ENCODE results near the gene HERC2.
"Not testable (repeated sequence)": the region's sequence is repeated elsewhere in the genome, so short reads cannot be mapped to it uniquely, and the experiment has no call there.

HERC2 gene

GRCh38 chr15:28182216-28182615 lies 139.8 kb downstream of the HERC2 start:
- in situ Hi-C loops (cut with HindIII; ENCODE audit: low sequenced_read_pairs) = no loop called here

GRCh38 chr15:28181366-28181765 lies 140.6 kb downstream of the HERC2 start:
- in situ Hi-C loops (cut with HindIII; ENCODE audit: low sequenced_read_pairs) = no loop called here

DNA sequence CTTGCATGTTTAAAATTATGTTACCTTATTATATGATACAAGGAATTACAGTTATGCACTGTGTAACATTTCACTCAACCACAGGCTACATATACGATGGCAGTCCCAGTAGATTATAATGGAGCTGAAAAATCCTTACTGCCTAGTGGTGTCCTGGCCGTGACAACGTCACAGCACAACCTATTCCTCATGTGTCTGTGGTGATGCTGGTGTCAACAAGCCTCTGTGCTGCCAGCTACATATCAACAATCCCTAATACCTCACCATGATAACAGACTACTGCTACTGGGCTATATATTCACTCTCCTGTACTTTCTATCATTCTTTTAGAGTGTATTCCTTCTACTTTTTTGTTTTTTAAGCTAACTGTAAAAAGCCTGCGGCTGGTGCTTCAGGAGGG lies 142.7 kb downstream of the HERC2 start:
- in situ Hi-C loops (cut with HindIII; ENCODE audit: low sequenced_read_pairs) = no loop called here

DNA sequence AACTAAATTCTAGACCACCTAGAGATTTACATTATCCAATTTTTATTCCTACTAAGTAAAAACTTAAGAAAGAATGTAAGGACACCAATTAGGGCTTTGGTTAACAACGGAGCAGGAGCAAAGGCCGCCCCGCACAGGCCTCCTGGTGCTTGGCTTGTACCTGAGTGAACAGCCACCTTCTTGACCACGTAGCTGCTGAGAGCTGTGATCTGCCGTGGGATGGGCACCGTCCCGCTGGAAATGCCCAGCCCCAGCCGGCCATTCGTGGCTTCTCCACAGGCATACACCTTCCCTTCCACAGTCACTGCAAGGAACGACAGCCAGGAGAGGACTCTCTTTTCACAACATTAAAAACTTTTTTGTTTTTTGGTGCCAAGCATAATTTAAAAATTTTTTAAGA lies 143.3 kb downstream of the HERC2 start:
- in situ Hi-C loops (cut with HindIII; ENCODE audit: low sequenced_read_pairs) = no loop called here

GRCh38 chr15:28178290-28178689 lies 143.7 kb downstream of the HERC2 start:
- in situ Hi-C loops (cut with HindIII; ENCODE audit: low sequenced_read_pairs) = no loop called here

GRCh38 chr15:28169366-28169765 lies 152.6 kb downstream of the HERC2 start:
- in situ Hi-C loops (cut with HindIII; ENCODE audit: low sequenced_read_pairs) = no loop called here

DNA sequence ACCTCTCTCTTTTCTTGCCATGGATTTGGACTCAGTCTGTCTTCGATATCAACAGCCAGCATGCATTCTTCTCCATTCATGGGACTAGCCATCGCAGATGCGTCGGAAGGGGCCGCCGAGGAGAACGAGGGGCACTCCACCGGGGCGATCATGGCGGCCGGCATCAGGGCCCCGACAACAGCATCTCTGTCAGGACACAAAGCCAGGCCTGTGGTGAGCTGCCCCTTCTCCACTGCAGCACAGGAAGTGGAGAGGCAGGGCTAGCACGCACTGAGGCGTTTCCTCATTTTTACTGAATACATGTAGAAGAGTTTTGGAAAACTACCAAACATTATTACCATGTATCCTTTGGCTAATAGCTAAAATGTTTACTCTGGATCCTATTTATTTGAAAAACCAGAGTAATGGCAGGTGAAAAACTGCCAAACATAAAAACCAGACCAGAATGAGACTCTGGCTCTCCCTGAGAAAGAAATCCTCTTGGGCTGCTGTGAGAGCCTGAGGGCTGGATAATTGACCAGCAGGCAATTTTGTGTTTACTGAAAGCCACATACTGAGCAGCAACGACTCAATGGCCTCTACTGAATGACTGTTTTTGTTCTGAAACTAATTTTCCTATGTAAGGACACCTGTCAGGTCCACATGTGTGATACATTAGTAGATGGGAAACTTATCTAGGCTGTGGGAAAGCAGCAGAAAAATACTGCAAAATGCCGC lies 153.4 kb downstream of the HERC2 start:
- in situ Hi-C loops (cut with HindIII; ENCODE audit: low sequenced_read_pairs) = not testable (repeated sequence)

- in situ Hi-C loops (cut with HindIII; ENCODE audit: low sequenced_read_pairs) = no loop called here
Observed at GRCh38 chr15:28167042-28167441, 154.9 kb downstream of the HERC2 start.

DNA sequence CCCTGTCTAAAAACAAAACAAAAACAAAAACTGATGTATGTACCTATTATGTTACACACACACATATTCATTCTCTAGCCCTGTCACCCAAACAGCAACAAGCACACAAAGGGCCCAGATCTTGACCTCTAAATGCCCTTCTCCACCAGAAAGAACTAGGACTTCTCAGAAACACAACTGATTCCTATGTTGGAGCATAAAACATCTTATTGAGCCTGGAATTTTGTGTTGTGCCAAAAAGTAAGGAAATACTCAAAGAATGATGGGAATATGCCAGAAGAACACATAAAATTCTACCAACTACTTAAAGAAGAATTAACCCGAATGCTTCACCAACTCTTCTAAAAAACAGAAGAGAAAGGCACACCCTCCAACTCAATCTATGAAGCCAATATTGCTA lies 156.2 kb downstream of the HERC2 start:
- in situ Hi-C loops (cut with HindIII; ENCODE audit: low sequenced_read_pairs) = no loop called here

- in situ Hi-C loops (cut with HindIII; ENCODE audit: low sequenced_read_pairs) = no loop called here
Observed at GRCh38 chr15:28164876-28165275, 157.1 kb downstream of the HERC2 start.

- in situ Hi-C loops (cut with HindIII; ENCODE audit: low sequenced_read_pairs) = no loop called here
Observed at GRCh38 chr15:28154283-28154682, 167.7 kb downstream of the HERC2 start.

DNA sequence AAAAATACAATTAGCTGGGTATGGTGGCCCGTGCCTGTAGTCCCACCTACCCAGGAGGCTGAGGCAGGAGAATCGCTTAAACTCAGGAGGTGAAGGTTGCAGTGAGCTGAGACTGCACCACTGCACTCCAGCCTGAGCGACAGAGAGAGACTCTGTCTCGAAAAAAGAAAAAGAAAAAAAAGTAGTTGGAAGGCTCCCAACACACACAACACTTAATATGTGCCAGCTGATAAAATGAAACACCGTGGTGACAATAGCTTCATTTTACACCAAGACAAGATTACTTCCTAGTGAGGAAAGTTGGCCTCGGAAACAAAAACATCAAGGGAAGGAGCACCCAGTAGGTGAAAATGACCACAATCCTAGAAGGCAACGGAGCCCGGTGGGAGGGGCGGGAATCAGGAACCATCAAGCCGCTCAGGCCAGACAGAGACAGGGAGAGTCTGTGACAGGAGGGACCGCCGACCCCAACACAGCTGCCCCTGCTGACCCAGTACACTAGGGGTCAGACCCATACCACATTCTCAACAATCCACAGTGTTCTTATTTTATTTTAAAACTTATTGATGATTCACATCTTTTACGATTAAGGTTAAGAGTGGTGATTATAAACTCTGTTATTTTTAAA lies 168.4 kb downstream of the HERC2 start:
- in situ Hi-C loops (cut with HindIII; ENCODE audit: low sequenced_read_pairs) = no loop called here

GRCh38 chr15:28152538-28152923 lies 169.4 kb downstream of the HERC2 start:
- in situ Hi-C loops (cut with HindIII; ENCODE audit: low sequenced_read_pairs) = not testable (repeated sequence)

DNA sequence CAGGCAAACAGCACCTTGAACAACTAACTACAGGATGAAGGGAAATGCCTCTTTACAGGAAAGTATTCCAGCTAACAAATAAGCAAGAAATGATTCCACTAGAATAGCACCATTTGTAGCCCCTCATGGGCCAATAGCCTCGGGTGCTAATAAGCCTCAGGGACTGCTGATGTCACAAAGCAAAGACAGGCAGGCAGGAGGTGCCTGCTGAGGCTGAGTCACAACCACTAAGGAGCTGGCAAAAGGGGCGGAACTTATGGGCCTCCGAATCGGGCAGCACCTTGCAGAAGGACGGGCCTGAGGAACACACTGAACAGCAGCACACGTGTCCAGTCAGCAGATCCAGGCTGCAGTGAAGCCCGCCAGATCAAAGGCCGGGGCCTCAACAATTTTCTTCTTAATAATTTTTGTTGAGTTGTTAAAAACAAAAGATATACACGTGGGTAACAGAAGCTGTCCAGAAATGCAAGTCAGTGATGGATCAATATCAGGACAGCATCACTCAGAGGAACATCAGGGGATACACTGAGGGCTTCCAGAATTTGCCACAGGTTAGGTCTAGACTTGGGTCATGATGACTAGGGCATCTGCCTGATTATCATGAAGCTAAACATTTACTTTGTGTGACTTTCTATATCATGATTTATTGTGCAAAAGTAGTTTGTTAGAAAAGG lies 170.0 kb downstream of the HERC2 start:
- in situ Hi-C loops (cut with HindIII; ENCODE audit: low sequenced_read_pairs) = not testable (repeated sequence)

- in situ Hi-C loops (cut with HindIII; ENCODE audit: low sequenced_read_pairs) = no loop called here
Observed at GRCh38 chr15:28147801-28148200, 174.2 kb downstream of the HERC2 start.

DNA sequence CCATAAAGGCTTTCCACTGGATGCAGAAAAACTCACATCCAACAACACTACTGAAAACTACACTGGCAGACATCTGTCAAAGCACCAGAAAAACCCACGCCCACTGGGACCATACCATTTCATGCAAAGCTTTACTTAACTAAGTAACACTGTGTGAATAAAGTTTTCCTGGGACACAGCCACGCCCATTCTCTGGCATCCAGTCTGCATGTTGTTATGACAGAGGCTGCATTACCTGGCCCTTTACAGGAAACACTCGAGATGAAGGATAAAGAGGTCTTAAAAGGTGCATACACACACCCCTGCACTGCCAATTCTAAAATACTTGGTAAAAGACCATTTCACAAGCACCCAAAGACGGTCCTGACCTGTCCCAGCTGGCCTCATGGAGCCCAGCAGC lies 176.6 kb downstream of the HERC2 start:
- in situ Hi-C loops (cut with HindIII; ENCODE audit: low sequenced_read_pairs) = not testable (repeated sequence)

- in situ Hi-C loops (cut with HindIII; ENCODE audit: low sequenced_read_pairs) = no loop called here
Observed at GRCh38 chr15:28140062-28140461, 181.9 kb downstream of the HERC2 start.

DNA sequence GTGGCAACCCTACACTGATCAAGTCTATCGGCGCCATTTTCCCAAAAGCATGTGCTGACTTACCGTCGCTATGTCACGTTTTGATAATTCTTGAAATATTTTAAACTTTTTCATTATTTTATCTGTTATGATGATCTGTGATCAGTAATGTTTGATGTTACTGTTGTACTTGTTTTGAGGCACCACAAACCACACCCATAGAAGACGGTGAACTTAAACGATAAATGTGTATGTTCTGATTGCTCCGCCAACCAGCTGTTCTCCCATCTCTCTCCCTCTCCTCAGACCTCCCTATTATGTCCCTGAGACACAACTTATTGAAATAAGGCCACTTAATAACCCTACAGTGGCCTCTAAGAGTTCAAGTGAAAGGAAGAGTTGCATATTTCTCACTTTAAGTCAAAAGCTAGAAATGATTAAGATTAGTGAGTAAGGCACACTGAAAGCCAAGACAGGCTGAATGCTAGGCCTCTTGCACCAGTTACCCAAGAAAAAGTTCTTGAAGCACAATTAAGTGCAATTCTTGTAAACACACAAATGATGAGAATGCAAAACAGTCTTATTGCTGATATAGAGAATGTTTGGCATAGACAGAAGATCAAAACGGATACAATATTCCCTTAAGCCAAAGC lies 184.5 kb downstream of the HERC2 start:
- in situ Hi-C loops (cut with HindIII; ENCODE audit: low sequenced_read_pairs) = not testable (repeated sequence)

DNA sequence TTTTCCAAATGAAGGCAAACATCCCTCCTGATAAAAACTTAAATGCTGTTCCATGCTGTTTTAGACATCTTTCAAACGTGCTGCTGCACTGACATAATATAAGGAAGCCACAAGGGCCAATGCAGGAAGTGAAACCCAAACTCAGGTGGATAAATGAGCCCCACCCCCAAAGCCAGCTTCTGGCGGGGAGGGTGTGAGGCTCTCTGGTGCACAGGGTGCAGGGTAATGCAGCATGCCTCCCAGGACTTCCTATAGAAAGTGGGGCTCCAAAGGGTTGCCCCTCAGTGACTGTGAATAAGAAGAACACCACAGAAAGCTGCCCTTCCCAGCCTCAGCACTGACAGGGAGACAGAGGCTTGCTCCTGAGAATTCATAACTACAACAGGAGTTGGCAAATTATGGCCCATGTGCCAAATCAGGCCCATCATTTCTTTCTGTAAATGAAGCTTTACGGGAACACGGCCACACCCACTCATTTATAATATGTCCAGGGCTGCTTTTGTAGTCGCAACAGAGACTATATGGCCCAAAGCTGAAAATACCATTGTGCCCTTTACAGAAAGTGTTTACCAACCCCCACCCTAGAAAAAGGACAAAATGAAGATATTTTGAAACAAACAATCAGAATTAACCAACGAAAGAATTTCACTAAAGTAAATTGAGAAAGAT lies 185.6 kb downstream of the HERC2 start:
- in situ Hi-C loops (cut with HindIII; ENCODE audit: low sequenced_read_pairs) = not testable (repeated sequence)

GRCh38 chr15:28133281-28133680 lies 188.7 kb downstream of the HERC2 start:
- in situ Hi-C loops (cut with HindIII; ENCODE audit: low sequenced_read_pairs) = no loop called here
